ENCODE data around the gene BLOC1S1. TPM values are rescaled to one million over a fixed set of nuclear protein-coding genes. Genes with fewer than 3 reads are reported as not detected.
A peak's percentile ranks its signal among the peaks of the same experiment; 100 is the strongest.
"Not testable (repeated sequence)": the region's sequence is repeated elsewhere in the genome, so short reads cannot be mapped to it uniquely, and the experiment has no call there.

Gene BLOC1S1
- total RNA-seq, 1 experiment from 2014 or later, result 165 TPM

DNA sequence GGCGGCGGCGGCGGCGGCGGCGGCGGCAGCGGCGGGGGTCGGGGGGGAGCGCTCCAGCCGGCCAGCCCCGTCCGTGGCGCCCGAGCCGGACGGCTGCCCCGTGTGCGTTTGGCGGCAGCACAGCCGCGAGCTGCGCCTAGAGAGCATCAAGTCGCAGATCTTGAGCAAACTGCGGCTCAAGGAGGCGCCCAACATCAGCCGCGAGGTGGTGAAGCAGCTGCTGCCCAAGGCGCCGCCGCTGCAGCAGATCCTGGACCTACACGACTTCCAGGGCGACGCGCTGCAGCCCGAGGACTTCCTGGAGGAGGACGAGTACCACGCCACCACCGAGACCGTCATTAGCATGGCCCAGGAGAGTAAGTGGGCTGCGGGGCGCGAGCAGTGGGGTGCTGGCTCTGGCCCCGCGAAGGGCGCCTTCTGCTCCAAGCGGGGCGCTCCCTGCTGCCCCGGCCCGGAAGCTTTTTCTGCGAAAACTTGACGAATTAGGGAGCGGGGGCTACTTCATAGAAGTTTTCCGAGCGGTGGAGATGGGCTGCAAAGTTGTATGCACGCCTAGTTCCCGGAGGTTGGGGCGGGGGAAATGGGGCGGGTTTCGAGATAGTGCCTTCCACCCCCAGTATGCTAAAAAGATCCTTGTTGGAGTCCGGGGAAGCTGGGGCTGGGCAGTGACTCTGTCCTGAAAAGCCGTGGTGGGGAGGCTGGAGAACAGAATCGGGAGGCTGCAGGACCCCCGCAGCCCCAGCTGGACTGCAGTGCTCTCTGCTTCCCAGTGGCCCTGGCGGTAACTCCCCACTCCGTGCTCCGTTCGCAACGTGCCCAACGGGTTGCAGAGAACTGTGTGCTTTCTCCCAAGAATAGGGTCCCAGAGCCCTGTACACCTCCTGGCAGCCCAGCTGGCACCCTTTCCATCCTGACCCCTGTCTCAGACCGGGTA lies 27.8 kb downstream of the BLOC1S1 start:
- DNase-seq (ENCODE audit: low spot score), result peak; percentile 66

DNA sequence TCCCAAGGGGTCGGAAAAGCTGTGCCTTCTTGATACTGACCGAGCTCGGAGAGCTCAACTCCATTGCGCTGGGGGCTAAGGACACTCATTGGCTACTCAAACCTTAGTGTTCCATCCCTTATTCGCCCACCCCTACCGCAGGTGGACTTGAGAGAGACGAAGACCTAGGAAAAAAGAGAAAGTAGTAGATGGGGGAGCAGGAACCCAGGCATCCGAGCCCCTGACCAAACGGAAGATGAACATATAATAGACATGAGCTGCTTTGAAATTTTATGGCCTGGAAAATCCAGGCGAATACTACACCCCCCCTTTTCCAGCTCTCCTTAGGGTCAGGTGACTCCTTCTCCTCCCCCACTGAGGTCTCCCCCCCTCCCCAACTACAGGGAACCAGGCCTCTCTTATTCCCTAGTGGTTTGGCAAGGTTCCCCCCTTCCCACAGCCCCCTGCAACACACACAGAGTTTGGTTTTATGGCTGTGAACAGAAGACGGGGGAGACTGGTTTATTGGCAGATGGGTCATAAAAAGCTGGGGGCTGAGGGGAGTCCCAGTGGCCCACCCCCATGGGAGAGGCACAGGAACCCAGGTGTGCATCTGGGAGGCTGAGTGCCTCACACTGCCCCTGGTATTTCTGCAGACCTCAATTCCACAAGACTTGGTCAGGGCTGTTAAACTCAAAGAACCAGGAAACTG lies 28.6 kb downstream of the BLOC1S1 start:
- DNase-seq (ENCODE audit: low spot score), result no peak

DNA sequence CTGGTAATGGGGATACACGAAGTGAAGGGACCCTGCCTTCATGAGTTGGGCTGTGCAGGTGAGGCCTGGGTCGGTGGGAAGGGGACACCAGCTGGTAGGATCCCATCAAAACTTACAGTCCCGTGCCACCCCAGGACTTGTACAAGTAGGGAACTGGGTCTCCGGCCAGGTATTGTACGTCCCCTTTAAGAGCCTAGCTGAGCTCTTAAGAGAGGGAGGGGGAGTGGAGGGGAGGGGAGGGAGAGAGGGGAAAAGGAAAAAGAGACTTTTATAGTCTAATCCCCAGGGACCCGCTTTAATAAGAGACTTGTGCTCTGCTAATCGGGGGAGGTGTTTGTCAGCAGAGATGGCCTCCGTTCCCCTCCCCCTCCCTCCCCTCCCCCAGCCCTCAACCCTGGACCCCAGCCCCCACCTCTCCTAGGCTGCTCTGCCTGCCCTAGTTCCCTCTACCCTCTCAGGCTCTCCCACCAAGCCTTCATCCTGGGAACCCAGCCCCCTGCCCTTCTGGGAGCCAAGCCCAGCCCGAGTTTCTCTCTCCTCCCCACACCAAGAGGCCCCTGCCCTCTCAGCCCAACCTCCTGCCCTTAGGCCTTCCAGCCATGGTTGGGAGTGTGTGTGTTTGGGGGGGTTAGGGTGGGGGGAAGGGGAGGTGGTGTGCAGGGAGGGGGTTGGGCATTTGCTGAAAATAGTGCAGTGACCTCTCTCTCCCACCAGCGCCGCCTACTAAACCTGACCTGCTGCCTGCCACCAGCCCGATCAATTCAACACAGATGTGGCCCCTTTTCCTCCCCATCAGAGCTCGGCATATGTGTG lies 29.7 kb downstream of the BLOC1S1 start:
- no peak for DNase-seq (ENCODE audit: low spot score)

DNA sequence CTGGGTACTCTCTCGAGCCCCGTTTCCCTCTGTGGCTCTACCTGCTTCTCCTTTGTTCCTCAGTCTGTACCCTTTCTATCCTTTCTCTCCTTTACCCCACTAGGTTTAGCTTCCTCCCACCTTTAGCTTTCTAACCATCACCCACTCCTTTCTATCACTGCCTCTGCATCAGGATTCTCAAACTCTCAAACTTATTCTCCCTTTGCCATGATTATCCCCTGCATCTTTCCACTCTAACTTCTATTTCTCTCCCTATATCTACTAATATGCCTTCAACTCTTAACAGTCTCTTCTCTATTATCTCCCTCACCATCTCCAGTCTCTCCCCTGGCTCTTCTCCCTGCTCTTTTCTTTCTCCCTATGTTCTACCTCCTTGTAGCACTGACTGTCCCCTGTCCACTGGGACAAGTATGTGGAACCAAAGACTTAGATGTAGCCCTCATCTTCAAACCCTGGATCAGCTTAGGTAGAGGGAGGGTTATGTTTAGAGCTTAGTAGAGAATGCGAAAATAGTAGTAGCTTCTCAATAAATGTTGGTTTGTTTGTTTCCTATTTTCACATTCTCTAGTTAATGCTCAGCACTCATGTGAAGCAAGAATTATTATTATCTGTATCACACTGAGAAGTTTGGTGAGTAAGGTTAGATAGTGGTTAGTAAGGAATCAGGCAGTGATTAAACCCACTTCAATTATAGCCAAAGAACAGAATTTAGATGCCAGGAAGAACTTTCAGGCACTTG lies 30.5 kb downstream of the BLOC1S1 start:
- DNase-seq (ENCODE audit: low spot score), result no peak

DNA sequence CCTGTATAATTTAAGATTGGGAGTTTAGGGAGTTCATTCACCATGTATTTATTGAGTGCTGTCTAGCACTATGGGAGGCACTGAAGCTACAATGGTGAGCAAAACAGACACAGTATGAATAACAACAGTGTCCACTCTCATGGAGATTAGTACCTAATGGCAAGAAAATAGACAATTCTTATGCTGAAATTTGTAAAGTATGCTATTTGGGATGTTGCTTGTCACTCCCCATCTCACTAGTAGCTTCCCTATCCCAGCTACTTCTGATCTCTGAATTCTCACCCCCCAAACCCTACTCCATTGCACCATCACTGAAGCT lies 31.0 kb downstream of the BLOC1S1 start:
- DNase-seq (ENCODE audit: low spot score), result no peak

GRCh38 chr12:55748230-55748993 lies 32.6 kb downstream of the BLOC1S1 start:
- DNase-seq (ENCODE audit: low spot score), result no peak

DNA sequence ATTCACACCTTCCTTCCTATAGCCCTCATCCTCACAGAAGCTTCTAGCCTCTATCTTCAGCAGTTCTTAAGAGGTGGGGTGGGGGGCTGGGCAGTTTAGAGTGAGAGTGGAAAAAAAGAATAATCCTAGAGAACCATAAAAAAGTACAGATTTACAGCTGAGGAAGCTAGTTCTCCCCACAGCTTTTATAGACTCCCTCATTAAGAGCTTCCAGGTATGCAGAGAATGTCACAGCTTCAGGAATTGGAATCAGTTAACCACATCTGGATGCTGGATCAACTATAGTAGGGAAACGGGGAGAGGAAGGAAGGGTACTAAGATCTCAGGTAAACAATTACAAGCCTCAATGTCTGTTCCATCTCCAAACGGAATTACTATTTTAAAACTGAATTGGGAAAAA lies 39.4 kb downstream of the BLOC1S1 start:
- no peak for DNase-seq (ENCODE audit: low spot score)

DNA sequence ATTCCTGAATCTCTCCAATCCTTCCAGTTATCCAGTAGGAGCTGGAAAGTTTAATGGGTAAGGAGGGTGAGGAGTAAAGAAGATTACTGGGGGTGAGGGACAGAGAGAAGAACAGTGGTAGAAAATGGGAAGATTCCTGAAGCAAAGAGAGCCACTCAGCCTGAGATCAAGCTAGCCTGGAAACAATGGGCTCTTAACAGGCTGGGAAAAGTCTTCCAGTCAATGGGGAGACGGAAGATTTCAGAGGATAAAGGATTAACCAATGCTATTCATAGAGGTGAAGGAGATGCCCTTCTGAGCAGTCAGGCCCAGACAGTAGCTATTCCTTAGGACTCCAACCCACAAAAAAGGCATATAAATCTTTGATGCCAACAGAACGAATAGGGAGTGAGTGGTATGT lies 41.9 kb downstream of the BLOC1S1 start:
- DNase-seq (ENCODE audit: low spot score), result no peak

DNA sequence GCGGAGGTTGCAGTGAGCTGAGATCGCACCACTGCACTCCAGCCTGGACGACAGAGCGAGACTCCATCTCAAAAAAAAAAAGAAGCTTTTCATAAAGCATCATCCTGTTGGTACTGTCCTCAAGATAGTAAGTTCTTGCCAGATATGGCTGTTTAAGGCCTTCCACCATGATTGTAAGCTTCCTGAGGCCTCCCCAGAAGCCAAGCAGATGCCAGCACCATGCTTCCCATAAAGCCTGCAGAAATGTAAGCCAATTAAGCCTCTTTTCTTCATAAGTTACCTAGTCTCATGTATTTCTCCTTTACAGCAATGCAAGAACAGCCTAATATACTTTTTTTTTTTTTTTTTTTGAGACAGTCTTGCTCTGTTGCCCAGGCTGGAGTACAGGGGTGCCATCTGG lies 42.7 kb downstream of the BLOC1S1 start:
- DNase-seq (ENCODE audit: low spot score), result not testable (repeated sequence)

GRCh38 chr12:55760663-55761062 lies 44.8 kb downstream of the BLOC1S1 start:
- DNase-seq (ENCODE audit: low spot score), result no peak

DNA sequence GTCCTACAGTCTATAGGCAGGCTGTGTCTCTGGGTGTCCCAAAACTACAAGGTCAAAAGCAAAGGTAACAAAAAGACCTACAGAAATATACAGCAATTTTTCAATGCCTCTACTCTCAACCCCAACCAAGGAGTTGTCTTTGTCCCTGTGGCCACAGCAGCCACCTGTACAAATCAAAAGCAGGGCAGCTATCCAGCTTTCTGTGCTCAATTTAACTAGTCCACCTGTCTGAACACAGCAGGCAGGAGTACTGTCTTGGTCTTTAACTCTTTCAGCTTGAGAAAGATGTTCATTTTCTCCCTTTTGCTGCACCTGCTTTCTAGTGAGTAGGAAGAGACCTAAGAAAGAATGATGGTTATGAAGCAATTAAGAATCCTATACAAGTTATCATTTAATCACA lies 46.8 kb downstream of the BLOC1S1 start:
- DNase-seq (ENCODE audit: low spot score), result no peak

DNA sequence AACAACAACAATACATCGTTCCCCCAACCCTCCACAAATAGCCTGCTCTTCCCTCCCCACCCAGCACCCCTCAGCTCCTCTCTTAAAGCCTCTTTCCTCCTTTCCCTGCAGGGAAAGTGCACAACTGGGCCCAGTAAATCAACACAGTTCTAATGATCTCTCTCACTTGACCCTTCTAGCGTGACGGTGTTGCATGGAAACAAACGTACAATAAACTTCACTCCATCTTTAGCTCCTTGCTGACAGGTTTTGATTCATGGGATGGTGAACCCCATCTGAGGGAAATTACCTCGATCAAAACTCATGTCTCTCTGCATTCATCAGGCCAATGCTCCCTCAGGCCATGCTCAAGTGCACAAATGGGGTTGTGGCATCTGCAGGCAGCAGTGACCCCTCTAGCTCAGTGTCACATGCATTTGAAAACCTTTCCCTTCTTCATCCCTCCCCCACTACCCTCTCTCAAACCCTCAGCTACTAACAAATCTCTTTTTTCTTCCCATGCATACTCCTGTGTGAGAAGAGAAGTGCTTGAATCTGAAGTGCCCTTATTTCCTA lies 50.0 kb downstream of the BLOC1S1 start:
- DNase-seq (ENCODE audit: low spot score), result no peak

DNA sequence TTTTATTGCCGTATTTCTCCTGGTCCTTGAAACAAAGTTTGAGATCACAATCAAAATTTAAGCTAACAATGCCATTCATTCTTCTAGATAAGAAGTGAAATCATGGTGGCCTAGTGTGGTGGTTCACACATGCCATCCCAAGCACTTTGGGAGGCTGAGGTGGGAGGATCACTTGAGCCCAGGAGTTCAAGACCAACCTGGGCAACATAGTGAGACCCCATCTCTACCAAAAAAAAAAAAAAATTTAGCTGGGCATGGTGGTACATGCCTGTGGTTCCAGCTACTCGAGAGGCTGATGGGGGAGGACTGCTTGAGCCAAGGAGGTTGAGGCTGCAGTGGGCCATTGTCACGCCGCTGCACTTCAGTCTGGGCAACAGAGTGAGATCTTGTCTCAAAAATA lies 51.3 kb downstream of the BLOC1S1 start:
- no peak for DNase-seq (ENCODE audit: low spot score)

Small RNA genes lying within 50 kb of the gene (small RNA-seq; reads per million reads assigned to genes)
- gene AC009779.1 (not detected), gene RF00017 (not detected)

Other genes starting within 250 kb of the BLOC1S1 start
- gene OR6C70, start 245.9 kb upstream of the BLOC1S1 start, total RNA-seq (2014; rRNA removed; shearing (Covaris generic)), result not detected in 2 replicates
- not detected in 2 replicates for gene OR6C68, start 223.7 kb upstream of the BLOC1S1 start, total RNA-seq (2014; rRNA removed; shearing (Covaris generic))
- gene OR6C4, start 166.4 kb upstream of the BLOC1S1 start, total RNA-seq (2014; rRNA removed; shearing (Covaris generic)), result not detected in 2 replicates
- gene OR2AP1, start 143.6 kb upstream of the BLOC1S1 start, total RNA-seq (2014; rRNA removed; shearing (Covaris generic)), result not detected in 2 replicates
- not detected in 2 replicates for gene OR10P1, start 79.2 kb upstream of the BLOC1S1 start, total RNA-seq (2014; rRNA removed; shearing (Covaris generic))
- gene ITGA7, start 8.1 kb upstream of the BLOC1S1 start, total RNA-seq (2014; rRNA removed; shearing (Covaris generic)), result 4.6 and 4.7 TPM in 2 replicates
- gene RDH5, start 4.3 kb downstream of the BLOC1S1 start, total RNA-seq (2014; rRNA removed; shearing (Covaris generic)), result 5.3 and 5.7 TPM in 2 replicates
- 867 and 895 TPM in 2 replicates for gene CD63, start 13.0 kb downstream of the BLOC1S1 start, total RNA-seq (2014; rRNA removed; shearing (Covaris generic))
- 2.0 and 3.8 TPM in 2 replicates for gene GDF11, start 27.1 kb downstream of the BLOC1S1 start, total RNA-seq (2014; rRNA removed; shearing (Covaris generic))
- 39.3 and 47.7 TPM in 2 replicates for gene SARNP, start 101.7 kb downstream of the BLOC1S1 start, total RNA-seq (2014; rRNA removed; shearing (Covaris generic))
- 35.1 and 46.6 TPM in 2 replicates for gene ORMDL2, start 102.0 kb downstream of the BLOC1S1 start, total RNA-seq (2014; rRNA removed; shearing (Covaris generic))
- 30.3 and 35.7 TPM in 2 replicates for gene DNAJC14, start 113.5 kb downstream of the BLOC1S1 start, total RNA-seq (2014; rRNA removed; shearing (Covaris generic))
- not detected in 2 replicates for gene MMP19, start 126.9 kb downstream of the BLOC1S1 start, total RNA-seq (2014; rRNA removed; shearing (Covaris generic))
- gene PYM1, start 211.8 kb downstream of the BLOC1S1 start, total RNA-seq (2014; rRNA removed; shearing (Covaris generic)), result 50.5 and 52.1 TPM in 2 replicates
- 5.5 and 5.9 TPM in 2 replicates for gene DGKA, start 215.1 kb downstream of the BLOC1S1 start, total RNA-seq (2014; rRNA removed; shearing (Covaris generic))
- gene PMEL, start 250.0 kb downstream of the BLOC1S1 start, total RNA-seq (2014; rRNA removed; shearing (Covaris generic)), result 2.7 and 7.6 TPM in 2 replicates

Measured in HT-29 (cell line).